Embryonic facial prominence (tissue), 1 donor: ENCODE data around the gene ZNF662.
"Not testable (repeated sequence)": the region's sequence is repeated elsewhere in the genome, so short reads cannot be mapped to it uniquely, and the experiment has no call there.

ENCODE experiments used
- DNase-seq: peaks from one replicate; pipeline ENCODE4 v3.0.0-alpha.2; 2016; ENCODE audit errors: extremely low spot score

Gene ZNF662

DNA sequence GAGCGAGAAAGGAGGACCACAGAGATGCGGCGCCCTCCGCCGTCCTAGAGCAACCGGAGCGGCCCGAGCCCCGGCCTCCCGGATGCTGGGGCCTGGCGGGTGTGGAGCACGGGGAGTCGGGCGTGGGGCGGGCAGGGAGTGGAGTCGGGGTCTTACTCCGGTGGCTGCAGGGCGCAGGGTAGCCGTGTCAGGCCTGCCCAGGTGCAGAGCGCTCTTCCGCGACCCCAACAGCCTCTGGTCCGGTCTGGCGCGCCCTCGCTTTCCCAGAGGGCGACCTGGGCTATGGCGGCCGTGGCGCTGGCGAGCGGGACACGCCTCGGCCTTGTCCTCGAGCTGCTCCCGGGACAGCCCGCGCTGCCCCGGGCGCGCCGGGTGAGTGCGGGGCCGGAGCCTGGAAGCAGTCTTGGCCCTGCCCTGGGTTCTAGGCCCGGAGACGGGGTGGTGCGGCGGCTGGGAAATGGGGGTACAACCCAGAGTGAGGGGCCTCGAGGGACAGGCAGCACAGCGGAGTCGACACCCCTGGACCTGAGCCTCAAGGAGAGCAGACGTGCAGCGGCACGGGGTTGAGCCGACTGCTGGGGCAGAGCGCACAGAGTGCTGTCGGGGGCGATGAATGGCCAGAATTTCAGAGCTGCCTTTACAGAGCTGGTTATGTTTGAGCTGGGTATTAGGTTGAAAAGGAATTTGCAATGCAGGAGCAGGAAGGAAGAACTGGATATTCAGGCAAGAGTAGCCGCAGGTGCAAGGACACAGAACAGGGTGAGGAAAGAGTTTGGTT, at the start of gene ZNF662:
Gene ZNF662 (plus strand): TSS at position 73 of the 778 bp plus-strand sequence. CDS start 1,973 bp downstream, outside the sequence.
- DNase-seq = no peak

DNA sequence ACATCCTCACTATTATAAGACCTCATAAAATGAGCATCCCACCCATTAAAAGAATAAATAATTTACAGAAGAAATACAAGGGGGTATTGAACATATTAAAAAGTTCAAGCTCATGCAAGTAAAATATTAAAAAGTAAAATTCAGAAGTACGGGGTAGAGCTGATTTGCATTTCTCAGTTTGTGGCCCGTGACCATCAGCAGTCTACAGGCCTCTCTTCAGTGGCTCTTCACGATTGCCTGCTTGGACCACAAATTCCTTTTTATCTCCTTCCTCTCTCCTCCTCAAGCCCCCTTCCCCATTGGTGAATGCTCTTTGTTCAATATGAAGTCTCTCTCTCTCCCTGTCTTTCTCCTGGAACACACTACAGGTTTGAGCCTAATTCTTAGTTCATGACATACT, 49.4 kb upstream of the ZNF662 start:
- DNase-seq = no peak

DNA sequence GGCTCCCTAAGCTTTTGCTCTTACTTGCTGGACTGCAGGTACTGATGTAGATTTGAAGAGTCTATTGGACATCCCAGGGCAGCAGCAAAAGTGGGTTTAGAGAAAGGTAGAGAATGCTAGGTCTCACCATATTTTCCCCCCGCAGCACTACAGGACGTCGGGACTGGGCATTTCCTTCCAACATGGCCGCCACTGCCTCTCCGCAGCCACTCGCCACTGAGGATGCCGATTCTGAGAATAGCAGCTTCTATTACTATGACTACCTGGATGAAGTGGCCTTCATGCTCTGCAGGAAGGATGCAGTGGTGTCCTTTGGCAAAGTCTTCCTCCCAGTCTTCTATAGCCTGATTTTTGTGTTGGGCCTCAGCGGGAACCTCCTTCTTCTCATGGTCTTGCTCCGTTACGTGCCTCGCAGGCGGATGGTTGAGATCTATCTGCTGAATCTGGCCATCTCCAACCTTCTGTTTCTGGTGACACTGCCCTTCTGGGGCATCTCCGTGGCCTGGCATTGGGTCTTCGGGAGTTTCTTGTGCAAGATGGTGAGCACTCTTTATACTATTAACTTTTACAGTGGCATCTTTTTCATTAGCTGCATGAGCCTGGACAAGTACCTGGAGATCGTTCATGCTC, 41.5 kb upstream of the ZNF662 start:
- DNase-seq = no peak

DNA sequence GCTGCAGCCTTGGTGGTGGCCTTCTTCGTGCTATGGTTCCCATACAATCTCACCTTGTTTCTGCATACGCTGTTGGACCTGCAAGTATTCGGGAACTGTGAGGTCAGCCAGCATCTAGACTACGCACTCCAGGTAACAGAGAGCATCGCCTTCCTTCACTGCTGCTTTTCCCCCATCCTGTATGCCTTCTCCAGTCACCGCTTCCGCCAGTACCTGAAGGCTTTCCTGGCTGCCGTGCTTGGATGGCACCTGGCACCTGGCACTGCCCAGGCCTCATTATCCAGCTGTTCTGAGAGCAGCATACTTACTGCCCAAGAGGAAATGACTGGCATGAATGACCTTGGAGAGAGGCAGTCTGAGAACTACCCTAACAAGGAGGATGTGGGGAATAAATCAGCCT, 40.7 kb upstream of the ZNF662 start:
- DNase-seq = no peak

DNA sequence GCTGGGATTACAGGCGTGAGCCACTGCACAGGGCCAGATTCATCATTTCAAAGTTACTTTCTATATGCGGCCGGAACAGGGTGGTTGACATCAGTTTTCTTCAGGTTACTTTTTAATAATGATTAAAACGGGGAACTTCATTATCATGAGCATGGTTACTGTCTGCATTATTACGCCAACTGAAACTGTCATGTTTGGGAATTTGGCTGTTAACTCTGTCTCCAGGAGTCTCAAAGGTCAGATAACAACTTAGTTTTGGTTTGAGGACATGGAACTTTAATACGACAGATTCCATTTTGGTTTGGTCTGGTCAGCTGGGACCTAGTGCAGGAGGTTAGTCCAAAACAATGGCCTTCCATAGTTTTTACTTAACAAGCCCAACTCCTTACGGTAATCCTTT, 38.8 kb upstream of the ZNF662 start:
- no peak for DNase-seq

DNA sequence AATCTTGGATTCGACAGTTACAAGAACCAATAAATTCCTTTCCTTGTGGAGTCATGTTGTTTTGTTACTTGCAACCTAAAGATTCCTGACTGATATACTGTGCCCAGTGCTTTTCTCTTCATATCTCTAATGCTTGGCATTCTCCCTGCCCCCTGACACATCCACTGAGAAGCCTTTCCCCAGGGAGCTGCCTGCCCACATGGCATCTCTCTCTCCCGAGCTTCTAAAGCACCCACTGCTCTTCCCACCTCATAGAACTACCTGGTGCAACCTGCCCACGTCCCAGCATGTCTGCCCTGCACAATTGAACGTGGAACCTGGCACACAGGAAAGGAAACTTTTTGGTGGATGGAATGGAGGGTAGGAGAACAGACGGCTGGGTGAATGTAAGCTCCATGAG, 37.1 kb upstream of the ZNF662 start:
- DNase-seq = no peak

DNA sequence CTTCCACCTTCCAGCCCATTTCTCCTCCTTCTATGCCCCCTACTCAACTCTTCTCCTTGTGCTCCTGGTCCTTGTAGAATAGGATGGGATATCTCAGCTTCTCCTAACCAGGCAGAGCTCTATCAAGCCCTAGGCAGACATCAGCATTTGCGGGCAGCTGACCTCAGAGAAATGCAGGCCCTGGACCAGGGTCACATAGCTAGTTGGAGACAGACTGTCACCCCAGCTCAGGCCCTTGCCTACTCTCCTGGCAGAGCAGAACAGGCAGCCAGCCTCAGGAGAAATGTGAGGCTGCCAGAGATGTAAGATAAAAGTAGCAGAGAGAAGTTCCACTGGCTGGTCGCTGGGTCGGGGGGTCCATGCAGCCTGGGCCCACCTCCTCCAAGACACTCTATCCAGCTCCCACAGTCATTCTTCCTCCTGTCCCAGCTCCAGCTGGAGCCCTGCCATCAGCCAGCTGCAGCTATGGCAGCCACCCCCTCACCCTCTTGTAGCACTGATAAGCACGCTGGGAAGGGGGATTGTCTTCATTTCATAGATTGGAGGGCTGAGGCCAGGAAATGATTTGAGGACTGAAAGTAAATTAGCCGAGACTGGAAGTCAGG, 34.2 kb upstream of the ZNF662 start:
- DNase-seq = no peak

DNA sequence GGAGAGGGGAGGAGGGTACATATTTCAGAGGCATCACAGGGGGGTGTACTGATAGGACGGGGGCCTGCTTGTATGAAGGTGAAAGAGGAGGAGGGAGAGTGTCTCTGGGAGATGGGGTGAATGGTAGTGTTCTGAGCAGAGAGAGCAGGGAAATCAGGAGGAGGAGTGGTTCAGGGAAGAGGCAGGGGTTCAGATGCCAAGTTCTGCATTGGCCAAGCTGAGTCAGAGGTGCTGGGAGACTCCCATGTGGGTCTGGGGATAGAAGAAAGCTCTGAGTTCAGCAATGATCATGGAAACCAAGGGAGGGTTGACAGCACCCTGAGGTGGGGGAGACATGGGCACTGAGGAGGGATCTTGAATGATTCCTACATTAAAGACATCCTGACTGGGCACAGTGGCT, 33.2 kb upstream of the ZNF662 start:
- DNase-seq = no peak

DNA sequence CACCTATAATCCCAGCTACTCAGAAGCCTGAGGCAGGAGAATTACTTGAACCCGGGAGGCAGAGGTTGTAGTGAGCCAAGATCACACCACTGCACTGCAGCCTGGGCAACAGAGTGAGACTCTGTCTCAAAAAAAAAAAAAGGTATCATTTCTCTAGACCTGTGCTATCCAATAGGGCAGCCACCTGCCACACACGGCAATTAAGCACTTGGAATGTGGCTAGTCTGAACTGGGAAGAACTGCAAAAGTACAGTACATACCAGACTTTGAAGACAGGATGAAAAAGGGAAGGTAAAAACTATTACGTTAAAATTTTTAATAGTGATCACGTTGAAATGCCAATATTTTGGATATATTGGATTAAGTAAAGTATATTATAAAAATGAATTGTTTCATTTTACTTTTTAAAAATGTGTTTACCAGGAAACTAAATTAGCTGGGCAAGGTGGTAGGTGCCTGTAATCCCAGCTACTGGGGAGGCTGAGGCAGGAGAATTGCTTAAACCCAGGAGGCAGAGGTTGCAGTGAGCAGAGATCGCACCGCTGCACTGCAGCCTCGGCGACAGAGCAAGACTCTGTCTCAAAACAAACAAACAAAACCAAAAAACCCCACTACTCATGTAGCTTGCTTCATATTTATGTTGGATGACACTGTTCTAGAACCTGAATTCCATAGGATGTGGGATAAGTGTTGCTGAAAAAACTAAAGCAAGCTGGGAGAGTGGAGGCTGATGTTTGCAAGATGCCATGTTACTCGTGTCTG, 32.5 kb upstream of the ZNF662 start:
- no peak for DNase-seq

DNA sequence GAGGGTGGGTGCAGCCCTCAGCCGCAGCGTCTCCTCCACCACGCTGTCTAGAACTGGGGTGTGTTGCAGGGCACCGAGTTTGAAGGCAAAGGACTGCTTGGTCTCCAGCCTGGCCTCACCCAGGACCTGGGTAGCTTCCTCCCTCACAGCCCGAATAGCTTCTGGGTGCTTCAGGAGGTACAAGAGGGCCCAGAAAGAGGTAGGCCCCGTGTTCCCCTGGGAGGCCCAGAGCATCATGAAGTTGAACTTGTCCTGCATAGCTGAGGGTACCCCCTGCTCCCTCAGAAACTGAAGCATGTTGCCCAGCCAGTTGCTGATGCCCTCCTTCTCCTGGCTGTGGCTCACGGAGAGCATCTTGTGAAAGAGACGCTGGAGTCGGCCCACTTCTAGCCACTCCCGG, 31.2 kb upstream of the ZNF662 start:
- DNase-seq = no peak

DNA sequence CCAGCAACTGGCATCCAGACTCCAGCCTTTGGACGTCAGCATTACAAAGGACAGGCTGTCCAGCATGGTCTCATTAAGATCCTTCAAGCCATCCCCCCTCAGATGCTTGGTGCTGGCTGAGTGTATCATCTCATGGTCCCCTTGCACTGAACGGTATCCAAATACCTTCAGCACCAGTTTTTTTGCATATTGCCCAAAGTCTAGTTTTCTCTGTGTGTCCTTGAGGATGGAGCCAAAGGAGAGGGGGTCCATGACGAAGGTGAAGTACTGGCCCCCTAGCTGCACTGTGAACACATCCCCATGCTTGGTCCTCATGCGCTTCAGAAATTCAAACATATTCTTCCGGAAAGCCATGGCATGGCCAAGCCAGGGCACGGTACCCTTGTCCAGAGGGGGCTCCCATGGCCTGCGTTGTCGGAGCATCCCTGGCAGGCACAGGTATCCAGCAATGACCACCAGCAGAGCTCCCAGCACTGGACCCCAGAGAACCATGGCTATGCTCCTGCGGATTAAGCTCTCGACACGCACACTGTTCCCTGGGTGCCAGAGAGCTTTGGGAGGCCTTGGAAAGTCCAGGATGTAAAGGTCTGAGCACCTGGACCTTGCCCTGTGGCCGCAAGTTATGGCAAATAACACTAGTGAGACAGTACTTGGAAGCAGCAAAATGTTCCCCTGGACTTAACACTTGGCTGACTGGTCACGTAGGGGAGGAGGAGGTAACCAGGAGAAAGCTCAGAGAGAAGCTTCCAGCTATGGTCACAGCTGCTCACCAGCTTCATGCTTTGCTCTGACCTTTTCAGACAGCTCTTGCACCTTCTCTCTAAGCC, 30.4 kb upstream of the ZNF662 start, which contains the start of gene CYP8B1:
Gene CYP8B1 (minus strand): TSS at position 555 of the 827 bp plus-strand sequence. CDS start 63 bp downstream, at position 492.
- no peak for DNase-seq

DNA sequence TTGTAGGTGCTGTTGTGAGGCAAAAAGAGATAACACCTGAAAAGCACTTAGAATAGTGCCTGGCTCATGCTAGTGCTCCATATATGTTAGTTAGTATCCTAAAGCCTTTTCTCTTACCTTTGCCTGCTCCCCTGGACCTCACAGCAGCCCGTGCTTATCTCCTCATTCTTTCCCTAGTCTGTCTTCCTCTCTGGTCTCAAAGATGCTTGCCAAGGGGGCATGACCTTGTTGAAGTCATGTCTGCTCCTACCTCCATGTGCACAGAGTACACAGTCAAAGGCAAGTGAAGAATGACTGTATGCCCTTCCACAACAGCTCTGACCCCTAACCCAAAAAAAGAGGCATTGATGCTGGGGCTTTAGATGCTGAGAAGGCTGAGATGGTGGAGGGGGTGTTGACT, 29.5 kb upstream of the ZNF662 start:
- DNase-seq = no peak

DNA sequence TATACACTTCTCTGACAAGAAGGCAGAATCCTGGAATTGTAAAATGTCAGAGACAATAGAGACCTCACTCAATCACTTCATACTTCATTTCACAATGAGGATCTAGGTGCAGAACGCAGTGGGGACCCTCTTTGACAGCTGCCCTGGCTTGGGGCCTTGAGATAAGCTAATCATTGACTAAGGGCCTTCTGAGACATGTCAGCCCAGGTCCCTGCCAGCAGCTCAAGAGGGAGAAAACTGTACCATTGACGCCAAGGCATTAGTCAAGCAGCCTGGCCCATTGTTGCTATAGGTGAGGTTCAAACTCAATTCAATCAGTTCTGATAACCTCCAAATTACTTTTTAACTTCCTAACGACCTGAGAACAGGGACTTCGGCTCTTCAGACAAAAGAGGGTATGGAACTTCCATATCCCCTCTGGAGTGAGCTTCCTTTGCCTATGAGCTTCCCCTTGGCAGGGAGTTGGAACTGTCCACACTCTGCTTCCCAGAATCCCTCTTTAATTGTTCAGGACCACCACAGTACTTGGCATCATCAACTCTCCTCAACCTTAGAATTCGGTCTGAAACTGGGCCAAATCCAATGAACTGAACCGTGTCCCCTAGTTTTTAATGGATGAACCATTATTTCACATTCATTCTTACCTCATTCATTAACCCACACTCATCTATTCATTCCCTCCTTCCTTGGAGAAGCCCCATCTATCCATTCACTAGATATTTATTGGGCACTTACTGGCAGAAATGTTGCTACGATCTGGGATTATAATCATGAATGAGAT, 28.8 kb upstream of the ZNF662 start:
- DNase-seq = no peak

DNA sequence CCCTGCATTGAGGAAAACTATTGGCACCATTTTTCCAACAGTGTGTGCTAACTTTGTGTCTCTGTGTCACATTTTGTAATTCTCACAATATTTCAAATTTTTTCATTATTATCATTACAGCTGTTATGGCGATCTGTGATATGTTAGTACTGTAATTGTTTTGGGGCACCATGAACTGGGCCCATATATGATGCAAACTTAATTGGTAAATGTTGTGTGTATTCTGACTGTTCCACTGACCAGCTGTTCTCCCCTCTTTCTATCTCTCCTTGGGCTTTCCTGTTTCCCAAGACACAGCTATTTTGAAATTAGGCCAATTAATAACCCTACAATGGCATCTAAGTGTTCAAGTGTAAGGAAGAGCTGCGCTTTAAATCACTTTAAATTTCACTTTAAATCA, 28.1 kb upstream of the ZNF662 start:
- DNase-seq = no peak

DNA sequence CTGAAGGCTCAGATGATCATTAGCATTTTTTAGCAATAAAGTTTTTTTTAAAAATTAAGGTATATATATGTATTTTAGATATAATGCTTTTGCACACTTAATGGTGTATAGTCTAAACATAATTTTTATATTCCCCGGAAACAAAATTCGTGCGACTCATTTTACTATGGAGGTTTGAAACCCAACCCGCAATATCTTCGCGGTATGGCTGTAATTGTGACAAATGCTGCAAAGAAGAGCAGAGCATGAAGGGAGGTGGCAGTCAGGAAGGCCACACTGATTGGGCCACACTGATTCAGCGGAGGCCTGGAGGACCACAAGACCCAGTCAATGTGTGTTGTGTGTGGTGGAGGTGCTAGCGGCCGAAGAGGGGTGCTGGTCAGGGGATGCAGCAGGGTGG, 25.8 kb upstream of the ZNF662 start:
- no peak for DNase-seq

DNA sequence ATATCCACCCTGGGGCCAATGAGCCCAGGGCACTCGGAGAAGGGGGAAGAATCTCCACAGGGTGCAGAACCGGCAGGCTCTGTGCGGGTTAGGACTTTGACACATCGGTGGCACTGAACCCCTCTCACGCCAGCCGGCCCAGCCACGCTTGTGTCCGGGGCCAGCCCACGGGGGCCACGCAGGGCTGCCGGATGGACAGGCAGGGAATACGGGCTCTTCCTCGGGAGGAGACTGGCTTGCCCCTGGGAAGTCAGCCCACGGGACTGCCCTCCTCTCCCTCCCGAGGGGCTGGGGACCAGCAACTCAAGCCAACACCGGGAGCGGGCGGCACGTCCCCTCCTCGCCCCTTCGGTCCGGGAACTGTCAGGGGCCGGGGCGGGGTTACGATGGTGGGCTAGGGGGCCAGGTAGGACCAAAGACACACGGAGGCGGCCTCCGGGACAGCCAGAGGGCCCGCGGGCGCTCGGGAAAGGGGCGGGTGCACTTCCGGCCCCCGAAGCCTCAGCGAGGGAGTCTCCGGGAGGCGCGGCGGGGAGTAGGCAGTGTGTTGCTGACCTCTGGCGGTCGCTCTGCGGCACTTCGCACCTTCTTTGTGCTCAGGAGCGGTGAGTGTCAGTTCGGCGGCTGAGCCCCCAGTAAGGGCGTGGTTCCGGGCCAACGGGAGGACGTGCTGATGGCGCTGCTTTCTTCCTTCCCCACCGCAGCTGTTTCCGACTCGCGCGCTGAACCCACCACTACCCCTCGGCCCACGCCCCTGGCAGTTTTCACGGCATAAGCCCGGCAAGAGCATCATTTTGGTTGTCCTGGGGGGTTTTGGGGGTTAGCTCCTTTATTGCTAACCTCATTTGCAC, 25.1 kb upstream of the ZNF662 start:
- DNase-seq = peak; percentile 62

DNA sequence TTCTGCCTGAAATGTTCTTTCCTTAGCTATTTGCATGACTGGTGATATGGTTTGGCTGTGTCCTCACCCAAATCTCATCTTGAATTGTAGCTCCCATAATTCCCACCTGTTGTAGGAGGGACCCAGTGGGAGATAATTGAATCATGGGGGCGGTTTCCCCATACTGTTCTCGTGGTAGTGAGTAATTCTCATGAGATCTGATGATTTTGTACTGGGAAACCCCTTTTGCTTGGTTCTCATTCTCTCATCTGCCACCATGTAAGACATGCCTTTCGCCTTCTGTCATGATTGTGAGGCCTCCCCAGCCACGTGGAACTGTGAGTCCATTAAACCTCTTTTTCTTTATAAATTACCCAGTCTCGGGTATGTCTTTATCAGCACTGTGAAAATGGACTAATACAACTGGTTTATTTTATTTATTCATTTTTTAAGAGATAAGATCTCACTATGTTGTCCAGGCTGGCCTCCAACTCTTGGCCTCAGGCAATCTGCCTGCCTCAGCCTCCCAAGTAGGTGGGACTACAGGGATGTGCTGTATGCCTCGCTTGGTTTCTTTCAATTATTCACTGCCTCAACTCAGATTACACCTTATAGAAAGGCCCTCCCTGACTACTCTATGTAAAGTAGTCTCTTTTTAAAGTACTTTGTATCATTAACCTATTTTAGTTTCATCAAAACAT, 22.6 kb upstream of the ZNF662 start:
- DNase-seq = not testable (repeated sequence)

DNA sequence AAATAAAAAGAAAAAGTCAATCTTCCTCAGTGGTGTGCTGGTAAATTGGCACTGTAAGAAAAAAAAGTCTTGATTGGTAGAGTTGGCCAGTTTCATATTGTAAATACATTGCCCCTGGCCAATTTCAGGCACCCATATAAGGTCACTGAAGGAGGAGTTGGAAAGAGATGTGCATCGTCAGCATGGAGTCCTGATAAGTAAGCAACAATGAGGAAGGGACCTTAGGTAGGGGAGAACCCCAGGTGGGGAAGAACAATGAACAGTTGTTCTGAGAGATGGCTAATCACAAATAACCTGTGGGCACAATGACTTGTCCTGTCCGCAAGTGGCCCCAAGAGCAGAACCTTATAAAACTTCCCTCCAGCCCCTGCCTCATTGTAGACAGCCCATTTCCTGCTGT, 21.6 kb upstream of the ZNF662 start:
- no peak for DNase-seq

DNA sequence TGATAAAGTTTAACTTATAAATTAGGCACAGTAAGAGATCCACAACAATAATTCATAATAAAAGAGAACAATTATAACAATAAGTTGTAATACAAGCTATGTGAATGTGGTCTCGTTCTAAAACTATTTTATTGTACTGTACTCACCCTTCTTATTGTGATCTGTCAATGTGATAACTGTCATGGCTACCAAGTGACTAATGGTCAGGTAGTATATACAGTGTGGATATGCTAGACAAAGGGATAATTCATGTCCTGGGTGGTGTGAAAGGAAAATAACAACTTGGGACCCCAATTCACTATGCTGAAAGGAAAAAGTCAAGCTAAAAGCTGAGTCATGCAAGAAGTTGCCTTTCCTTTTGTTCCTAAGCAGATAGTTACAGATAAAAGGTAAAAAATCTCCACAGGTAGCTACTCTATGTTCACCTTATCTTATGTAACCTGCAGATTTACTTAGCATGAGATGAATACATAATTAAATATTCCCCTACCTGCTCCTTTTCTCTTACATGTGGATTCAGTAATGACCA, 19.6 kb upstream of the ZNF662 start:
- no peak for DNase-seq
